ENCODE measurements around the gene FKBP7.
A peak's percentile ranks its signal among the peaks of the same experiment; 100 is the strongest.

Gene FKBP7

GRCh38 chr2:178452334-178452733 is 26.1 kb downstream of the FKBP7 start:
- no peak for TF ChIP-seq CTCF (IDR thresholded peaks at IDR 0.05; ENCODE audit: extremely low read depth, insufficient read depth, missing control alignments)
- in situ Hi-C loops (cut with MboI; ENCODE audit: low pct_unique_long_range_greater_than_20kb, low sequenced_read_pairs, unreplicated experiment), result no loop called here
- DNase-seq (ENCODE audit: low spot score), result no peak

GRCh38 chr2:178450774-178451525 is 27.4 kb downstream of the FKBP7 start, which contains the start of the genes PJVK and PRKRA:
Gene PJVK, plus strand, starts transcription at chr2:178451378. Its CDS starts 2,032 bp downstream, at chr2:178453410.
Gene PRKRA, minus strand, starts transcription at chr2:178451175. Its CDS starts 145 bp downstream, at chr2:178451030.
- no peak for TF ChIP-seq CTCF (IDR thresholded peaks at IDR 0.05; ENCODE audit: extremely low read depth, insufficient read depth, missing control alignments)
- in situ Hi-C loops (cut with MboI; ENCODE audit: low pct_unique_long_range_greater_than_20kb, low sequenced_read_pairs, unreplicated experiment), result no loop called here
- peak; percentile 98 for DNase-seq (ENCODE audit: low spot score)

GRCh38 chr2:178450524-178450773 is 28.0 kb downstream of the FKBP7 start:
- no peak for TF ChIP-seq CTCF (IDR thresholded peaks at IDR 0.05; ENCODE audit: extremely low read depth, insufficient read depth, missing control alignments)
- peak; percentile 79 for DNase-seq (ENCODE audit: low spot score)
- in situ Hi-C loops (cut with MboI; ENCODE audit: low pct_unique_long_range_greater_than_20kb, low sequenced_read_pairs, unreplicated experiment), result no loop called here

GRCh38 chr2:178449700-178450523 is 28.5 kb downstream of the FKBP7 start:
- in situ Hi-C loops (cut with MboI; ENCODE audit: low pct_unique_long_range_greater_than_20kb, low sequenced_read_pairs, unreplicated experiment), result loop anchor here (10.0 kb wide), 1 partner anchor 55 kb away; no protein-coding TSS in a partner anchor
- TF ChIP-seq CTCF (IDR thresholded peaks at IDR 0.05; ENCODE audit: extremely low read depth, insufficient read depth, missing control alignments), result no peak
- DNase-seq (ENCODE audit: low spot score), result no peak

- in situ Hi-C loops (cut with MboI; ENCODE audit: low pct_unique_long_range_greater_than_20kb, low sequenced_read_pairs, unreplicated experiment), result loop anchor here (10.0 kb wide), 1 partner anchor 54 kb away; no protein-coding TSS in a partner anchor
- TF ChIP-seq CTCF (IDR thresholded peaks at IDR 0.05; ENCODE audit: extremely low read depth, insufficient read depth, missing control alignments), result no peak
- DNase-seq (ENCODE audit: low spot score), result peak; percentile 64
These were observed 29.3 kb downstream of the FKBP7 start for GRCh38 chr2:178448968-178449661.

- TF ChIP-seq CTCF (IDR thresholded peaks at IDR 0.05; ENCODE audit: extremely low read depth, insufficient read depth, missing control alignments), result no peak
- in situ Hi-C loops (cut with MboI; ENCODE audit: low pct_unique_long_range_greater_than_20kb, low sequenced_read_pairs, unreplicated experiment), result loop anchor here (10.0 kb wide), 1 partner anchor 47 kb away; no protein-coding TSS in a partner anchor
- DNase-seq (ENCODE audit: low spot score), result no peak
These were observed 37.0 kb downstream of the FKBP7 start for GRCh38 chr2:178441426-178441825.
